ENCODE data around the gene MED23.

- TF ChIP-seq, protein P1, sequence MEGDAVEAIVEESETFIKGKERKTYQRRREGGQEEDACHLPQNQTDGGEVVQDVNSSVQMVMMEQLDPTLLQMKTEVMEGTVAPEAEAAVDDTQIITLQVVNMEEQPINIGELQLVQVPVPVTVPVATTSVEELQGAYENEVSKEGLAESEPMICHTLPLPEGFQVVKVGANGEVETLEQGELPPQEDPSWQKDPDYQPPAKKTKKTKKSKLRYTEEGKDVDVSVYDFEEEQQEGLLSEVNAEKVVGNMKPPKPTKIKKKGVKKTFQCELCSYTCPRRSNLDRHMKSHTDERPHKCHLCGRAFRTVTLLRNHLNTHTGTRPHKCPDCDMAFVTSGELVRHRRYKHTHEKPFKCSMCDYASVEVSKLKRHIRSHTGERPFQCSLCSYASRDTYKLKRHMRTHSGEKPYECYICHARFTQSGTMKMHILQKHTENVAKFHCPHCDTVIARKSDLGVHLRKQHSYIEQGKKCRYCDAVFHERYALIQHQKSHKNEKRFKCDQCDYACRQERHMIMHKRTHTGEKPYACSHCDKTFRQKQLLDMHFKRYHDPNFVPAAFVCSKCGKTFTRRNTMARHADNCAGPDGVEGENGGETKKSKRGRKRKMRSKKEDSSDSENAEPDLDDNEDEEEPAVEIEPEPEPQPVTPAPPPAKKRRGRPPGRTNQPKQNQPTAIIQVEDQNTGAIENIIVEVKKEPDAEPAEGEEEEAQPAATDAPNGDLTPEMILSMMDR (conservative IDR thresholded peaks at IDR 0.05): no peak
- no peak for TF ChIP-seq EZH2 (IDR thresholded peaks at IDR 0.05; ENCODE audit: low read depth)
These were observed 45.1 kb upstream of the MED23 start for GRCh38 chr6:131673184-131673583.

All from PC-9 (cell line).